ENCODE measurements around the gene RBPJ. TPM values are rescaled to one million over a fixed set of nuclear protein-coding genes. Genes with fewer than 3 reads are reported as not detected.
A peak's percentile ranks its signal among the peaks of the same experiment; 100 is the strongest.

RBPJ gene
- 54.8 and 74.5 TPM in 2 replicates for total RNA-seq
- polyA plus RNA-seq = 73.7 and 80.2 TPM in 2 replicates

DNA sequence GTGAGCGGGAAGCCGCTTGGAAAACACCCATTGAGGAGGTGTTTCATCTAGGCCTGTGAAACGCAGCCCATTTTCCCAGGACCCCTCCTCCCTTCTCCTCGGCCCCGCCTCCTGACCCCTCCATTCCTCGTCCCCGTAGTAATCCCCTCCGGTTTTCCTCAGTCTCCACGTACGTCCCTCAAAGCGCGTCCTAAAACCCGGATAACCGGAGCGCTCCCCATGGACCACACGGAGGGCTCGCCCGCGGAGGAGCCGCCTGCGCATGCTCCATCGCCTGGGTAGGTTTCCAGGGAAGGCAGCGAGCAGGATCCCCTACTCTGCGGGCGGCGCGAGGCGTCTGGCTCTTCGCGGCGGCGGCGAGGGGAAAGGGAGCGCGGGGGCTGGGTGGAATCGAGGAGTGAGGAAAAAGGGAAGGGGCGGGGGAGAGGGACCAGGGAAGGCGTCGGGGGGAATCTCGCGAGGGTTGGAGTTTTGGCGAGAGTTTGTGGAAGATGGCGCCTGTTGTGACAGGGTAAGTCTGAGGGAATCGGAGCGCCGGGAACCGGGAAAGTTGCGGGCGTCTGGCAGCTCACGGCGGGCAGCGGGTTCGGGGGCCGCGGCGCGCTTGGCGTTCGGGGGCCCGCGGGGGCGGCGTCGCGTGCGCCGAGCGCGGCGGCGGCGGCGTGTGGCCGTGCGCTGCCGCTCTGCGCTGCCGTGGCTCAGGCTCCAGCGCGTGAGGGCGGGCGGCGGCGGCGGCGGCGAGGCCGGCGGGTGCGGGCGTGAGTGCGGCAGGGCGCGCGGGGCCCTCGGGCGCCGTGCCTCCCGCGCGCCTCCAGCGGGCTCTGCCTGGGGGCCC is at the start of gene RBPJ:
TSS of gene RBPJ (plus strand) at position 477 of the 835 bp plus-strand sequence. CDS start at position 492, 15 bp downstream.
- Histone ChIP-seq H4K20me1 (ENCODE audit: insufficient read depth, poor library complexity, severe bottlenecking) (peaks cover 35% of the 10 kb centered on the region), H3K9me3 (ENCODE audit: low read depth) (no peaks in the 10 kb centered on the region), H3K79me2 (peaks cover 45% of the 10 kb centered on the region), H3K4me1 (ENCODE audit: insufficient read depth) (peaks cover 8% of the 10 kb centered on the region), H3K4me3 (peak within 1 kb of the TSS; percentile 83), H3K27me3 (no peaks in the 10 kb centered on the region), H3K9me2 (replicated peaks; ENCODE audit: insufficient read depth) (no peaks in the 10 kb centered on the region), H2AFZ (peak within 1 kb of the TSS; percentile 56), H3K27ac (peak within 1 kb of the TSS; percentile 95), H3K36me3 (replicated peaks; ENCODE audit: insufficient read depth, low read depth) (no peaks in the 10 kb centered on the region), H3K4me2 (peak within 1 kb of the TSS; percentile 88)
- peak; percentile 97 for DNase-seq (ENCODE audit: low spot score)
- no peak for TF ChIP-seq EZH2 (IDR thresholded peaks at IDR 0.05; ENCODE audit: borderline replicate concordance)
- TF ChIP-seq CTCF (IDR thresholded peaks at IDR 0.05; ENCODE audit: poor library complexity) = no peak
- TF ChIP-seq EZH2phosphoT487 (IDR thresholded peaks at IDR 0.05; ENCODE audit: low read depth, severe bottlenecking, unreplicated experiment) = no peak
- 0% methylated on average over 31 of the region's 102 CpGs for WGBS (ENCODE audit: low lambda C conversion rate, missing lambda C conversion rate)

GRCh38 chr4:26271703-26272102 is 49.1 kb upstream of the RBPJ start:
- H3K4me1 ChIP-seq (ENCODE audit: insufficient read depth) = peaks cover 11% of the 10 kb centered on the region
- WGBS (ENCODE audit: low lambda C conversion rate, missing lambda C conversion rate) = 93% methylated on average over 5 of the region's 5 CpGs
- TF ChIP-seq EZH2phosphoT487 (IDR thresholded peaks at IDR 0.05; ENCODE audit: low read depth, severe bottlenecking, unreplicated experiment) = no peak
- no peak for TF ChIP-seq EZH2 (IDR thresholded peaks at IDR 0.05; ENCODE audit: borderline replicate concordance)
- TF ChIP-seq CTCF (IDR thresholded peaks at IDR 0.05; ENCODE audit: poor library complexity) = no peak

GRCh38 chr4:26272654-26273615 is 47.9 kb upstream of the RBPJ start:
- WGBS (ENCODE audit: low lambda C conversion rate, missing lambda C conversion rate) = 50% methylated on average over 10 of the region's 10 CpGs
- Histone ChIP-seq H2AFZ (peak overlapping the region; percentile 3), H3K4me1 (ENCODE audit: insufficient read depth) (peaks cover 11% of the 10 kb centered on the region), H3K9me3 (ENCODE audit: low read depth) (no peaks in the 10 kb centered on the region), H4K20me1 (ENCODE audit: insufficient read depth, poor library complexity, severe bottlenecking) (no peaks in the 10 kb centered on the region), H3K27ac (peak overlapping the region; percentile 35), H3K4me3 (no peak overlapping the region), H3K79me2 (no peaks in the 10 kb centered on the region), H3K4me2 (peak overlapping the region; percentile 31), H3K9me2 (replicated peaks; ENCODE audit: insufficient read depth) (no peaks in the 10 kb centered on the region), H3K27me3 (no peaks in the 10 kb centered on the region), H3K36me3 (replicated peaks; ENCODE audit: insufficient read depth, low read depth) (no peaks in the 10 kb centered on the region)
- TF ChIP-seq EZH2 (IDR thresholded peaks at IDR 0.05; ENCODE audit: borderline replicate concordance) = no peak
- no peak for TF ChIP-seq CTCF (IDR thresholded peaks at IDR 0.05; ENCODE audit: poor library complexity)
- TF ChIP-seq EZH2phosphoT487 (IDR thresholded peaks at IDR 0.05; ENCODE audit: low read depth, severe bottlenecking, unreplicated experiment) = no peak
- peak; percentile 41 for DNase-seq (ENCODE audit: low spot score)

More at GRCh38 chr4:26271703-26272102, 49.1 kb upstream of the RBPJ start:
- Histone ChIP-seq H3K9me2 (replicated peaks; ENCODE audit: insufficient read depth) (no peaks in the 10 kb centered on the region), H3K9me3 (ENCODE audit: low read depth) (no peaks in the 10 kb centered on the region), H3K79me2 (no peaks in the 10 kb centered on the region), H3K36me3 (replicated peaks; ENCODE audit: insufficient read depth, low read depth) (no peaks in the 10 kb centered on the region), H3K27me3 (no peaks in the 10 kb centered on the region), H4K20me1 (ENCODE audit: insufficient read depth, poor library complexity, severe bottlenecking) (no peaks in the 10 kb centered on the region), H3K27ac (no peak overlapping the region), H2AFZ (no peak overlapping the region), H3K4me2 (no peak overlapping the region), H3K4me3 (no peak overlapping the region)
- no peak for DNase-seq (ENCODE audit: low spot score)
